ENCODE results near the gene FUNDC1.

FUNDC1 gene

GRCh38 chrX:44474410-44474809, 68.2 kb downstream of the FUNDC1 start:
- DNase-seq = no peak
